HG03442 (cell line): ENCODE measurements around the gene CELSR1.

Source experiments
- ATAC-seq: cut with Tn5 transposase; IDR thresholded peaks from one replicate; pipeline ENCODE4 v1.9.1; 2021; ENCODE audit warnings: mild to moderate bottlenecking, moderate library complexity; ENCODE audit not compliant: unreplicated experiment

CELSR1 gene

GRCh38 chr22:46369716-46370583, 167.5 kb downstream of the CELSR1 start:
- no peak for ATAC-seq

GRCh38 chr22:46368871-46369715, 168.3 kb downstream of the CELSR1 start:
- ATAC-seq, result no peak

GRCh38 chr22:46368422-46368821, 169.0 kb downstream of the CELSR1 start:
- ATAC-seq, result no peak

- ATAC-seq, result no peak
These were observed 169.7 kb downstream of the CELSR1 start for GRCh38 chr22:46367707-46368191.

GRCh38 chr22:46366801-46367706, 170.4 kb downstream of the CELSR1 start:
- no peak for ATAC-seq

- ATAC-seq, result no peak
These were observed 171.1 kb downstream of the CELSR1 start for GRCh38 chr22:46366327-46366731.

GRCh38 chr22:46365166-46365624, 172.2 kb downstream of the CELSR1 start:
- no peak for ATAC-seq

GRCh38 chr22:46364341-46365165, 172.9 kb downstream of the CELSR1 start:
- ATAC-seq, result no peak

- ATAC-seq, result no peak
These were observed 173.7 kb downstream of the CELSR1 start for GRCh38 chr22:46363611-46364321.

GRCh38 chr22:46362934-46363515, 174.4 kb downstream of the CELSR1 start:
- no peak for ATAC-seq

GRCh38 chr22:46362203-46362933, 175.1 kb downstream of the CELSR1 start:
- ATAC-seq, result no peak

GRCh38 chr22:46361826-46362202, 175.6 kb downstream of the CELSR1 start:
- no peak for ATAC-seq

- ATAC-seq, result no peak
These were observed 176.5 kb downstream of the CELSR1 start for GRCh38 chr22:46360891-46361290.

- no peak for ATAC-seq
These were observed 177.3 kb downstream of the CELSR1 start for GRCh38 chr22:46360097-46360496.

- no peak for ATAC-seq
These were observed 178.1 kb downstream of the CELSR1 start for GRCh38 chr22:46359362-46359761.

GRCh38 chr22:46358766-46359165, 178.7 kb downstream of the CELSR1 start:
- ATAC-seq, result no peak

GRCh38 chr22:46357711-46358520, 179.5 kb downstream of the CELSR1 start:
- no peak for ATAC-seq
